ENCODE measurements around the gene SERPINE2. TPM values are rescaled to one million over a fixed set of nuclear protein-coding genes. Genes with fewer than 3 reads are reported as not detected.

Gene SERPINE2
- total RNA-seq, 1 donor from 2014 or later, result 57.7 TPM

- DNase-seq (ENCODE audit: low read depth), result no peak
- no peak for TF ChIP-seq CTCF (conservative IDR thresholded peaks at IDR 0.05; ENCODE audit: low read depth, low read length)
- H3K4me3 ChIP-seq (ENCODE audit: low read depth, low read length), result no peak overlapping the region
These were observed 43.5 kb downstream of the SERPINE2 start for GRCh38 chr2:223995569-223995968.

DNA sequence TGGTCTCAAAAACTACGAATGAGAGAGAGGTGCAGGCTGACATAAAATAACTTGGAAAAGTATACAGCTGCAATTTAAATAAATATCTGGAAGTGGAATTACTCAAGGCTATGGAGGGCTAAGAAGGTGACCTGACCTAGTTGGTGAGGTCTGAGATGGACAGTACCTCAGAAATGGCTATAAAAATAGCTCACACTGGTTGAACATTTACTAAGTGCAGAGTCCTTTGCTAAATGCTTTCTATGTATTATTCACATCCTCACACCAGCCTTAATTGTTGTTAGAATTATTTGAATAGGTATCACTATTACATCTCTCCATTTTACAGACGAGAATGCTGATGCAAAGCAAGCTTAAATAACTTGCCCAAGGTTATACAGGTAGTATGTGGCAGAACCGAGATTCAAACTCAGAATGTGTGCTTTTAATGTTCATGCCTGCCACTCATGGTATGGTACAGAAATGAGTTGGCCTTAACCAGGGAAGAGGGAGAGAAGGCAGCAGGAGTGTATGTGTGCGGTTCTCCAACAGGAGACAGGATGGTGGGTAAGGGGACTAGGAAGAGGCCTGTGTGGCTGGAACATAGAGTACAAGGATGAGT lies 44.4 kb downstream of the SERPINE2 start:
- DNase-seq (ENCODE audit: low read depth), result no peak
- TF ChIP-seq CTCF (conservative IDR thresholded peaks at IDR 0.05; ENCODE audit: low read depth, low read length), result no peak
- H3K4me3 ChIP-seq (ENCODE audit: low read depth, low read length), result no peak overlapping the region

DNA sequence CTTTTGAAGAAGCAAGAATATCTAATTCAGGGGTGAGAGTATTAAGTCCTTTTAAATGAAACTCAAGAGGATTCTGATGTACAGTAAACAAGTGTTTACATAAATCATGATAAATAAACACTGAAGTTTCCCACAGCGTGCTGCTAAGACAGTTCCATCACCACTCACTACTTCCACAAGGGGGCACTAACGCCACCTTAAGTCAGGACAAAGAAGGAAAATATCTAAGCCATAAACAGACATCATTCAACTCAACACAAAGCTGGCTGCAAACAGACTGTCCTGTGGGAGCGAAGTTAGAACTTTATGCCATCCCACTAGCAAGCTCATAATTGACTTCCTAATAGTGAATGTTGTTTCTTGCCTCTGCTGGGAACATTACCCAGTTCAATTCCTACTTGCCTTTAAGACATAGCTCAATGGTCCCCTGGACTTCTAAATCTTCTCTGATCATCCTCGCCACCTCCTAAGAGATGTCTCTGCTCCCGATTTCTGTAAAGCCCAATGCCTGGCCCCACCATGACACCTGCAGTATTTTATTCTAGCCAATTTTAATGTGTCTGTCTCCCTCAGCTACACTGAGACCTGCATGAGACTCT lies 45.4 kb downstream of the SERPINE2 start:
- peak; percentile 39 for DNase-seq (ENCODE audit: low read depth)
- peak; percentile 85 for TF ChIP-seq CTCF (conservative IDR thresholded peaks at IDR 0.05; ENCODE audit: low read depth, low read length)
- H3K4me3 ChIP-seq (ENCODE audit: low read depth, low read length), result no peak overlapping the region

DNA sequence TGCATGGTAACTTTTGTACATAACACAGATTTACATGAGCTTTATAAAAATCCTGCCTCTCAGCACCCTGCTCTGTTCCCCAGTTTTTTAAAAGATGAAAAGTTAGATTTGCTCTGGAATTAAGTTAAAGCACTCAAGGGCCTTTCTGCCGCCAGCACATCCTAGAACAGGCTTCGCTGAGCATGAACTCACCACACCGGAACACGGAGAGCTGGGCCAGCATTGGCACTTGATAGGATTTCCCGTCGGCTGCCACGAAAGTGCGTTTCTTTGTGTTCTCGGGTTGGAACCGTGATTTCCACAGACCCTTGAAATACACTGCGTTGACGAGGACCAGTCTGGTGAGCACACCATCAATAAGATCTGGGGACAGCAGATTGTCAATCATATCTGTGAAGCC lies 47.5 kb downstream of the SERPINE2 start:
- H3K4me3 ChIP-seq (ENCODE audit: low read depth, low read length), result no peak overlapping the region
- no peak for DNase-seq (ENCODE audit: low read depth)
- TF ChIP-seq CTCF (conservative IDR thresholded peaks at IDR 0.05; ENCODE audit: low read depth, low read length), result no peak

- no peak overlapping the region for H3K4me3 ChIP-seq (ENCODE audit: low read depth, low read length)
- TF ChIP-seq CTCF (conservative IDR thresholded peaks at IDR 0.05; ENCODE audit: low read depth, low read length), result no peak
- DNase-seq (ENCODE audit: low read depth), result no peak
These were observed 49.2 kb downstream of the SERPINE2 start for GRCh38 chr2:223989856-223990232.

- peak; percentile 15 for TF ChIP-seq CTCF (conservative IDR thresholded peaks at IDR 0.05; ENCODE audit: low read depth, low read length)
- no peak overlapping the region for H3K4me3 ChIP-seq (ENCODE audit: low read depth, low read length)
- no peak for DNase-seq (ENCODE audit: low read depth)
These were observed 49.8 kb downstream of the SERPINE2 start for GRCh38 chr2:223989206-223989855.
